ENCODE measurements around the gene ABHD17A.

The ABHD17A gene

GRCh38 chr19:1854542-1855039 is 30.7 kb downstream of the ABHD17A start:
- DNase-seq (ENCODE audit: low spot score): no peak
- peak overlapping the region in 1 of 2 donors; percentile 90 for H3K27ac ChIP-seq
- TF ChIP-seq, protein P1, sequence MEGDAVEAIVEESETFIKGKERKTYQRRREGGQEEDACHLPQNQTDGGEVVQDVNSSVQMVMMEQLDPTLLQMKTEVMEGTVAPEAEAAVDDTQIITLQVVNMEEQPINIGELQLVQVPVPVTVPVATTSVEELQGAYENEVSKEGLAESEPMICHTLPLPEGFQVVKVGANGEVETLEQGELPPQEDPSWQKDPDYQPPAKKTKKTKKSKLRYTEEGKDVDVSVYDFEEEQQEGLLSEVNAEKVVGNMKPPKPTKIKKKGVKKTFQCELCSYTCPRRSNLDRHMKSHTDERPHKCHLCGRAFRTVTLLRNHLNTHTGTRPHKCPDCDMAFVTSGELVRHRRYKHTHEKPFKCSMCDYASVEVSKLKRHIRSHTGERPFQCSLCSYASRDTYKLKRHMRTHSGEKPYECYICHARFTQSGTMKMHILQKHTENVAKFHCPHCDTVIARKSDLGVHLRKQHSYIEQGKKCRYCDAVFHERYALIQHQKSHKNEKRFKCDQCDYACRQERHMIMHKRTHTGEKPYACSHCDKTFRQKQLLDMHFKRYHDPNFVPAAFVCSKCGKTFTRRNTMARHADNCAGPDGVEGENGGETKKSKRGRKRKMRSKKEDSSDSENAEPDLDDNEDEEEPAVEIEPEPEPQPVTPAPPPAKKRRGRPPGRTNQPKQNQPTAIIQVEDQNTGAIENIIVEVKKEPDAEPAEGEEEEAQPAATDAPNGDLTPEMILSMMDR (IDR thresholded peaks at IDR 0.05): no peak
- no peak overlapping the region for H3K4me3 ChIP-seq

GRCh38 chr19:1854039-1854541 is 31.2 kb downstream of the ABHD17A start:
- TF ChIP-seq, protein P1 (IDR thresholded peaks at IDR 0.05): no peak
- peak overlapping the region in 1 of 2 donors; percentile 90 for H3K27ac ChIP-seq
- no peak for DNase-seq (ENCODE audit: low spot score)
- H3K4me3 ChIP-seq: no peak overlapping the region

GRCh38 chr19:1853295-1854038 is 31.8 kb downstream of the ABHD17A start:
- peak overlapping the region in 1 of 2 donors; percentile 90 for H3K27ac ChIP-seq

DNA sequence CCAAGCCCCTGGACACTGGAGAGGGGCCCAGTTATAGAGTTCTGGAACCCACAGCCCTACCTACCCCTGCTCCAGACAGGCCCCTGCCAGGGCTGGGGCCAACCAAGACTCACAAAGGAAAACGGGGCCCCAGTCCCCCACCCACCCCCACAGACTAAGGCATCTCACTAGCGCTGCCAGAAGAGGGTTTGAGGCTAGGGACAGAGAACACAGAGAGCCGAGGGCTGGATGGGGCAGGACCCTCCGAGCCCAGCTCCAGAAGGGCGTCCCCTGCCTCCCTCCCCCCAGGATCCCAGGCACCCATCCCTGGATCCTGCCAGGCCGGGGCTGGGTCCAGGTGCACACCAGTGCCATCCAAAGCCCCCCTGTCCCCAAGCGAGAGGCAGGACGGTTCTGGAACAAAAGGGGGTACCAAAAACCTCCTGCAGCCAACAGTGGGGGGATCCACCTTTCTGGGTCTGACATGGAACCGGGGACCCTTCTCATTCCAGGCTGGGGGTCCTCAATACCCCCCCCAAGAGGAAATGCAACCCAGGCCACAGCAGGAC is 32.6 kb downstream of the ABHD17A start:
- no peak overlapping the region for H3K4me3 ChIP-seq
- no peak overlapping the region for H3K27ac ChIP-seq
- no peak for DNase-seq (ENCODE audit: low spot score)
- TF ChIP-seq, protein P1 (IDR thresholded peaks at IDR 0.05): no peak

More at GRCh38 chr19:1853295-1854038, 31.8 kb downstream of the ABHD17A start:
- H3K4me3 ChIP-seq: no peak overlapping the region
- no peak for DNase-seq (ENCODE audit: low spot score)
- TF ChIP-seq, protein P1 (IDR thresholded peaks at IDR 0.05): peak; percentile 77

DNA sequence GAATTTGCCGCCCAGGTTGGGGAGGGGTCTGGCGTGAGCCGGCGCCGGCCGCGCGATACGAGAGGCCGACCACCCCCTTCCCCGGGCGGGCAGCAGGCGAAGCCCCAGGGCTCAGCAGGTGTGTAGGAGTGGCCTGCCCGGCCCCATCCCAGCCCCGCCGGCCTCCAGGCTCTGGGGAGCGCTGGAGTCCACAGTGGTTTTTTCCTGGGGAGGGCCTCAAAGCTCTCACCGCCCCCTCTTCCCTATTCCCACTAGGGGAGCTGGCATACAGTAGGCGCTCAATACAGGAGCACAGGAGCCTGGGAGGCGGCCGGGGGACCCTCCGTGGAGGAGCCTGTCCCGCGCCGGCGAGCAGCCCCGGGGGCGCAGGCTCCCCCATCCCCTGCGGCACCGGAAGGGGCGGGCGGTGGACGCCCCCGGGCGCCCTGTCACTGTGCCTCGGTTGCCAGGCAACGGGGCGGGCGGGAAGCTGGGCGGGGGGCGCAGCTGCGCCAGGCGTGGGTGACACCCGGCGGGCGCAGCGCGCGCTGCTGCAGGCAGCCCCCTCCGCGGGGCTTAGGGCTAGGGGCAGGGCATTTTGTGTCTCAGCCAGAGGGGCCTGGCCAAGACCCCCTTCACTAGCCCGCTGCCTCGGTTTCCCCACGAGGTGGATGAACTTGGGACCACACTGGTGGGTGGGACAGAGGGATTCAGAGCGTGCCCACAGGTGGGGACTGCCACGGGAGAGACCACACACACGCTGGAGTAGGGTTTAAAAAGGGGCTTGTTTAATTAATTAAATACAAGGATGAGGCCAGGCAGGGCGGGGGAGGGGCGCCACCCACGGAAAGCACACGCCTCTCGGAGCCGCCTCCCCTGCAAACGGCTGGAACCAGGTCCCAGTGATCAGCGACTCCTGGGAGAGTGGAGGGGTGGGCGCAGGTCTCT is 33.4 kb downstream of the ABHD17A start:
- no peak overlapping the region for H3K27ac ChIP-seq
- no peak overlapping the region for H3K4me3 ChIP-seq
- TF ChIP-seq, protein P1 (IDR thresholded peaks at IDR 0.05): no peak
- DNase-seq (ENCODE audit: low spot score): no peak

DNA sequence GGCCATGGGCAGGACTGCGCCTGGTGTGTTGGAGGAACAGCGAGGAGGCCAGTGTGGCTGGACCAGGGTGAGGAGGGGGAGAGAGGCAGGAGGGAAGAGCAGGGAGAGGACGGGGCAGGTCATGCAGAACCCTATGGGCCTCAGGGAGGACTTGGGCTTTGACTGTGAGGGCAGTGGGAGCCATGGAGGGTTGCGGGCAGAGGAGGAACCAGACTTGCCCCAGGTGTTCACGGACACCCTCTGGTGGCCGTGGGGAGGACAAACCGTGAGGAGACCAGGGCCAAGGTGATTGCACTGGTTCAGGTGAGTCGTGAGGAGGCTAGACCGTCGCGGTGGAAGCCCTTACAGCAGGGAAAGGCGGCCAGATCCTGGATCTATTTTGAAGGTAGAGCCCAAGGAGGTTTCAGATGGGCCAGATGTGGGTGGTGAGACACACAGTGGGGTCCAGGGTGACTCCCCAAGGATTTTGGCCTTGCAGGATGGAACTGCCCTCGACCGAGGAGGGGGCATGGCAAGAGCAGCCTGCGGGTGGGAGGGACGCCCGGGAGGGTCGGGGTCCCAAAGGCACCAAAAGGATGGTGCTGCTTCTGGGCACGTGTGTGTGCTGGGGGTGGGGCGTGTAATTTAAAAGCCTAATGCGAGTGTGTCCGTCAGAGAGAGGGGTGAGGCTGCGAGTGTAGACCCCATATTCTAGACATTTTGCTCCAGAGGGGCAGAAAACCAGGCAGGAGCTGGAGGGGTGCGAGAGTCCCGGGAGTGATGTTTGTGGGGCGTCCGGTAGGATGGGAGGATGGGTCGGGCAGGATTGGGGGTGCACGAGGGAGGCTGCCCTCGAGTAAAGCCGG is 34.3 kb downstream of the ABHD17A start:
- H3K27ac ChIP-seq: no peak overlapping the region
- no peak overlapping the region for H3K4me3 ChIP-seq
- TF ChIP-seq, protein P1 (IDR thresholded peaks at IDR 0.05): no peak
- DNase-seq (ENCODE audit: low spot score): no peak
